HG02759 (cell line): ENCODE results near the gene CCL3.
"Not testable (repeated sequence)": the region's sequence is repeated elsewhere in the genome, so short reads cannot be mapped to it uniquely, and the experiment has no call there.

Source experiments
- ATAC-seq: cut with Tn5 transposase; IDR thresholded peaks from one replicate; pipeline ENCODE4 v1.9.1; 2021; ENCODE audit warnings: mild to moderate bottlenecking, moderate library complexity; ENCODE audit not compliant: unreplicated experiment

The CCL3 gene

DNA sequence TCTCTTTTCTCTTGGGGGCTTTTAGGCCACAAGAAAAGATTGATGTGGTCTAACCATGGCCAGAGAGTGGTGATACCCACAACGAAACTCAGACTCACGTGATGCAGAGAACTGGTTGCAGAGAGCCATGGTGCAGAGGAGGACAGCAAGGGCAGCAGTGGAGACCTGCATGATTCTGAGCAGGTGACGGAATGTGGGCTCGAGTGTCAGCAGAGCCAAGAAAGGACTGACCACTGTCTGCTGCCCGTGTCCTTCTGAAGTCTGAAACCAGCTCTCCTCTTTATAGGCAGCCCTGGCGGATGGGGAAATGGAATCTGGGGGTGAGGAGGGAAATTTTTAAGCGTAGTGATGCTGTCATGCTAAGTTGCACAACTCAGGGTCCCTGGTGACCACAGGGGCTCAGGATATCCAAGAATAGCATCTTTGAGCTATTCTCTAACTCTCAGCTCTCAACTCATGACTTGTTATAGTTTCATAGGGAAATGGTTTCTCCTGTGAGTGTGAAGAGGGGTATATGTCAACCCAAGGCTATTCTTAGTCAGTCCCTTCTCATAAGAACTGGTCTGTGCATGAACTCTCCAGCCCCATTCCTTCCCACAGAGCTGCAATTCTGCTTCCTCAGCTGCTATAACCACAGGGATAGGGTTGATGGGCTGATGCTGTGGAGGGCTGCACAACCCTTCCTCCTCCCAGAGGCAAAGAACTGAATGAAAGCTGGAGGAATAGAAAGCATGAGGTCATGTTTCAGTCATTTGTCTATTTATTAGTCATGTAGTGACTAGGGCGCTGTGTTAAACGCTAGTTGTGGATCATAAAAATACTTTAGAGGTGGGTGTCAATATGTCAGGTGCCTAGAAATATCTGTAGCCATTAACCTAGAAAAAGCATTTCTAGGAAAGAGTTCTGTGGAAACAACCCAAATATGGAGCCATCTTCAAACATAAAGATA lies at the start of gene CCL3:
Gene CCL3, minus strand, starts transcription at position 256 of the 949 bp plus-strand sequence. Its CDS starts 85 bp downstream, at position 171.
- peak; percentile 75 for ATAC-seq

DNA sequence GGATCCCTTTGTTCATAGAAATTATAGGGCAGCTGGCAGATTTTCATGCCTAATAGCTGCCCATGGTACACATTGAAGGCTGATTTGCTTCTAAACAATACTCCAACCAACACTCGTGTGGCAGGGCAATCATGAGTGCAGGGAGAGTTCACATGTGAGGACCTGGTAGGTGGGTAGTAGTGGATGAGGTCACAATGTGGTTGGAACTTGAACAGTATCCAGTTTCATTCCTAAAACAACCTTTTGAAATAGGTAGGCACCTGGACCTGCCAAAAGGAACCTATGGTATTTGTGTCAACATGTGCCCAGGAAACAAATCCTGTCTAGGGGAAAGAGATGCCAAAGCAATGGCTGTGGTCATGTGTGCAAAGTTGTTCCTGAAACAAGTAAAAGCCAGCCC lies 46.5 kb upstream of the CCL3 start:
- no peak for ATAC-seq

DNA sequence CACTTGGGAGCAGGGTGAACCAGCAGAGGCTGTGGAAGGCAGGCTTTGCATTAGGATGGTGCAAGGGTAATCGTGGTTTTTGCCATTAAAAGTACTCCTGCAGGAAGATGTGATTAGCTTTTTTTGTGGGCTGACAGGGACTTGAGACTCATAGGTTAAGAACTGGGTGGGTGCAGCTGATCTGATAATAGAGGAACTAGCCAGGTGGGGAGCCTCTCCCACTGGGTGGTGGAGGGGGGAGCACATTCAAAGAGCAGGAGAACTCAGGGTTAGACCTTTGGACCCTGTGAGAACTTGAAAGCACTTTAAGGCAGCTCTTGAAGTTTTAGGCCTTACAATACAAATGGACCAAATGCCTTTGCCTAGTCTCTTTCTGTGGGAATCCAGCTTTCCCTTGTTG lies 46.1 kb upstream of the CCL3 start:
- ATAC-seq: no peak

DNA sequence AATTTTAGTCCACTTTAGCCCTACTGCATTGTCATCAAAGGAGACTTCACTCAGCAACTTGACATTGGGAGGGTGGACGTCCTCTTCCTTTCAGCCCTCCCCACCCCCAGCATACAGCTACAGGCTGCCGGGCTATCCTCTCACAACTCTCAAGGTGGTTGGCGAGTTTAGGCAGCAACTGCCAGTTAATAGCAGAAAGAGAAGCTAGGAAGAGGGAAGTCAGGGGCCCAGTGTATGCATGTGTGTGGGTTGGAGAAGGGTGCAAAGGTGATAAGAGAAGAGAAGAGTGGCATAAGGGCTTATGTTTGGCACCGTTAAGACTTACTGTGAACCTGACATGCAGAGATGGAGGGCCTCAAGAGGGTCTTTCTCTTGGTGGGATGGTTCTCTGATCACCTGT lies 45.5 kb upstream of the CCL3 start:
- no peak for ATAC-seq

DNA sequence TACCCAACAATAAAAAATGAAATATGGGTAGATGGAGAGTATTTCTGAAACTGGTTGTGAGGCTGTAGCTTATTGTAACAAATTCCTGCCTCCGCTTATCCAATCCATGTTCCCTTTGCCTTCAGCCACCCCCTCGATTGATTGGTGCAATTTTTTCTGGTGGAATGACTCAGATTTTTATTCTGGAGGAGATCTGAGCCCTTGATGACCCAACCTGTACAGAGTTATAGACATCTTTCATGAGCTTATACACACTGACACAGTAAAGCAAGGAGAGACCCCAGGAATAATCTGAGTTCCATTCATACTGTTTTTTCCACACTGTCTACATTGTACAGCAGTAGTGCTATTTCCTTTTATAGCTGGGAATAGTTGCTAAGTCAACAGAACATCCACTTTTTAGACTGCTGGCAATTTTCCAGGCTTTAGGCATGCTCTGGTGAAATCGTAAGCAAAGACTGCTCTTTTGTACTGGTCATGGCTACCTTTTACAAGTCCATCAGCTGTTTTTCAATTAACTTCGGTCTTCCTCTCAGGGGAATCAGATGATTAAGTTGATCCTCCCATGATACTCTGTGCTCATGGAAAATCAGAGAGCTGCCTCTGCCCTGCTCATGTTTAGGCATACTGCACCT lies 43.8 kb upstream of the CCL3 start:
- no peak for ATAC-seq

DNA sequence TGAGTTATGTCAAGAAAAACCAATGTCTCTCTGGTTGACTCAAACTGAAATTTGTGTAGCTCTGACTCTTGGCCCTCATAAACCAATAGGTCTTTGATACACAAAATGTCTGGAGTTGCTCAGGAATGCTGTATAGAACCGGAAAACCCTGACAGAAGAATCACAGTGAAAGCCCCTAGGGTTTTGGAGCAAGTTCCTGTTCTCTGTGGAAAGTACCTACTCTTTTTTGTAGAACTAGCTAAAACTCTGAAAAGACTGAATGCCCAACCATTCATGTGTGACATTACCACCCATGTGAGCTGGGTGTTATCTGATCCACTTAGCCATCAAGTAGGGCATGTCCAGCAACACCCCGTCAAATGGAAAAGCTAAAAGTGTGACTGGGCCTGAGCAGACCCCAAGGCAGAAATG lies 42.5 kb upstream of the CCL3 start:
- ATAC-seq: peak; percentile 43

DNA sequence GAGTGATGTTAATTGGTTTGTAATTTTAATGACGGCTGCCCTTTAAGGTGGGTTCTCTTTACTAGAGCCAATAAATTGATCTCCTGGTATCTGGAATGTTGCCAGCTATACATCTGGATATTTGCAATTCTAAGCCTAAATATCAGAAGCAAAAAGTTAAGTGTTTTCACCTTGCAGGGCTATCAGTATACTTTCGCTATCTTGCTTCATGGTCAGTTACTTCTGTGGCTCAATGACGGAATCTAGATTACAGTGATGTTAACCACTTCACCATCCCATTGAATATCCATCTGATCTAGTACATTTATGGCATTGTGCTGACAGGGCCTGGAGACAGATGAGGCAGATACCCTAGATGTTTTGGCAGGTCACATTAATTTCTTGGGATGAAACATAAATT lies 42.0 kb upstream of the CCL3 start:
- no peak for ATAC-seq

DNA sequence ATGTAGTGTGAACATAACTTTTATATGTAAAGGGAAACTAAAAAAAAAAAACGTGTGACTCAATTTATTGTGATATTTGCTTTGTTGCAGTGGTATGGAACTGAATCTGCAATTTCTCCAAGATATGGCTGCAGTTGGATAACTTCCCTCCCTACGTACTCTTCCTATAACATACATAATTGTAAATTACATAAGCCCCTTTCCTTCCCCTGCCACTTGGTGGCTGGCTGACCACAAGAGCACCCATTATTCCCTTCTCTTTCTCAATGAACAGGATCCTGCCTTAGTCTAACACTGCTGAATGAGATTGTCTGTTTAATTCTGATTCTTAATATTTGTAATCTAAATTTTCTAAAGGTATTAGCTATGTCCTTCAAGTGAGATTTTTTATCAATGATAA lies 41.5 kb upstream of the CCL3 start:
- no peak for ATAC-seq

DNA sequence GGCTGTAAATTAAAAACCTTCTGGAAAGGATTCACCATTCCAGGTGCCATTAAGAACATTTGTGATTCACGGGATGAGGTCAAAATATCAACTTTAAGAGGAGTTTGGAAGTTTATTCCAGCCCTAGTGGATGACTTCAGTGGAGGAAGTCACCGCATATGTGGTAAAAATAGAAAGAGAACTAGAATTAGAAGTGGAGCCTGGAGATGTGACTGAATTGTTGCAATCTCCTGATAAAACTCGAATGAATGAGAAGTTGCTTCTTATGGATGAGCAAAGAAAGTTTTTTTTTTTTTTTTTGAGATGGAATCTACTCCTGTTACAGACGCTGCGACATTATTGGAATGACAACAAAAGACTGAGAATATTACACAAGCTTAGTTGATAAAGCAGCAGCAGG lies 40.4 kb upstream of the CCL3 start:
- ATAC-seq: no peak

DNA sequence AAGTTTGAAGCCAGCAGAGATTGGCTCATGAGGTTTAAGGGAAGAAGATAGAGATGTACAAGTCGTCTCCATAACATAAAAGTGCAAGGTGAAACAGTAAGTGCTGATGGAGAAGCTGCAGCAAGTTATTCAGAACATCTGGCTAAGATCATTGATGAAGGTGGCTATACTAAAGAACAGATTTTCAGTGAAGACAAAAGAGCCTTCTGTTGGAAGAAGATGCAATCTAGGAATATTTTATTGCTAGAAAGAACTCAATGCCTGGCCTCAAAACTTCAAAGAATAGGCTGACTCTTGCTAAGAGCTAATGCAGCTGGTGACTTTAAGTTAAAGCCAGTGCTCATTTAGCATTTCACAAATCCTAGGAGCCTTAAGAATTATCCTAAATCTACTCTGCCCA lies 39.7 kb upstream of the CCL3 start:
- no peak for ATAC-seq

DNA sequence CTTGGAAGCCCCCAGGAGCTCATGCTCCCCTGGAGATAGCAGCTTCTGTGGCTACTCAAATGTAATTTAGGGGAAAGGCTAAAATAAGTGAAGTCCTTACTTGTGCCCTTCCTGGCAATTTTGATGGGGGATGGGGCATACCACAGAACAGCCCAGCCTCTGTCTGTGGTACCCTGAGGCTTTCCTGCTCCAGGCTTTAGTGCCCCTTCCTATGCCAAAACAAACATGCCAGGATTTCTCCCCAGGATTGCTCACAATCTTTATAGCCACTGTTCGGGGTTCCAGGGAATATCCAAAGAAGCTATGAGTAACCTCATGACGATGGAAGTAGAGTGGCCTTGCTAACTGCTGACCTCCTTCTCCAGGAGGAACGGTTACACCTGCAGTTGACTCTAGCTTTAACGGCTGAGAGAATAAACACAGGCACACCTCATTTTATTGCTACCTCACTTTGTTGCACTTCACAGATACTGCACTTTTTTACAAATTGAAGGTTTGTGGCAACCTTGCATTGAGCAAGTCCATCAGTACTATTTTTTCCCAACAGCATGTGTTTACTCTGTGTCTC lies 38.6 kb upstream of the CCL3 start:
- ATAC-seq: no peak

DNA sequence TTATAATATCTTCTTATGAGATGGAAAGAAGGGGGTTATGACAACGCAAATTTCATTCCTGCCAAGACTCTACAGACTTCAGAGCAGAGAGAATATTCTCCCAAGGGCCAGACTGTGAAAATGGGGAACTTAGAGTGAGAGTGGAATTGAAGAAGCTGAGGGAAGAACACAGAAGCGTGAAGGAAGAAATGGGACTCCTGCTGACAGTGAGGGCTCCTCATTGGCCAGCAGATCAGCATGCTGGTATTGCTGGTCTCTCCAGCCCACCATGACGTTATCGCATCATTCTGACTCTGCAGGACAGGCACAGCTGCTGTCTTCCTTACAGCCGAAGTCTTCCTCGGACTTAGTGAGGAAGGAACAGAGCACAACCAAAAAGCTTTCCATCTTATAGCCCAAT lies 38.0 kb upstream of the CCL3 start:
- no peak for ATAC-seq

DNA sequence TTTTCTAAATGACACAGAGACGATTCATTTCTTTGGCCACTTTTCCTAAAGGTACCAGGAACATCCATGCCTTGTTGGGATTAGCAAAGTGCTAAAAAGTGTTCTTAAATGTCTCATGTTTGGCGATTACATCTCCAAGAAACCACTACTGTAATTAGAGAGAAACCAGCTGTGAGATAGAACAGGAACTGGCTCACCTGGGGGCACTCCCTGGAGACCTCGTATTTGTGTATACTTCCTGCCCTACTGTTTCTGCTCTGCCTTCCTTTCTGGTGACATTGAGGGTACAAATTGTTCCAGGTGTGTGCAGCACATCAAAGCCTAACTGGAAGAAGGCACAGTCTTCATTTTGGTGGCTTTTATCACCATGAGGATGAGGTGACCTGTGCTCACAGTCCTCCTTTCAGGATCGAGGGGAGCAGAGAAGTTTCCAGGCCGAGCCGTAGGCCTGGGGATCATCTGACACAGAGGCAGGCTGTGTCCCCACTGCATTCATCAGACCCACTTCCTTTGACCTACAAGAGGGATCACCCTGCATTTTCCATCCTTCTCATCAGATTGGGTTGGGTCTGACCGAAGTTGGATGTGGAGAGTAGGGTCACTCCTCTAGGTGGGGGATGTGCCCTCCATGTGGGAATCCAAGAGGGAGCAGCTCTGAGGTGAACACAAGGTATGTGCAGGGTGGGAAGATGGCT lies 37.4 kb upstream of the CCL3 start:
- ATAC-seq: peak; percentile 60

DNA sequence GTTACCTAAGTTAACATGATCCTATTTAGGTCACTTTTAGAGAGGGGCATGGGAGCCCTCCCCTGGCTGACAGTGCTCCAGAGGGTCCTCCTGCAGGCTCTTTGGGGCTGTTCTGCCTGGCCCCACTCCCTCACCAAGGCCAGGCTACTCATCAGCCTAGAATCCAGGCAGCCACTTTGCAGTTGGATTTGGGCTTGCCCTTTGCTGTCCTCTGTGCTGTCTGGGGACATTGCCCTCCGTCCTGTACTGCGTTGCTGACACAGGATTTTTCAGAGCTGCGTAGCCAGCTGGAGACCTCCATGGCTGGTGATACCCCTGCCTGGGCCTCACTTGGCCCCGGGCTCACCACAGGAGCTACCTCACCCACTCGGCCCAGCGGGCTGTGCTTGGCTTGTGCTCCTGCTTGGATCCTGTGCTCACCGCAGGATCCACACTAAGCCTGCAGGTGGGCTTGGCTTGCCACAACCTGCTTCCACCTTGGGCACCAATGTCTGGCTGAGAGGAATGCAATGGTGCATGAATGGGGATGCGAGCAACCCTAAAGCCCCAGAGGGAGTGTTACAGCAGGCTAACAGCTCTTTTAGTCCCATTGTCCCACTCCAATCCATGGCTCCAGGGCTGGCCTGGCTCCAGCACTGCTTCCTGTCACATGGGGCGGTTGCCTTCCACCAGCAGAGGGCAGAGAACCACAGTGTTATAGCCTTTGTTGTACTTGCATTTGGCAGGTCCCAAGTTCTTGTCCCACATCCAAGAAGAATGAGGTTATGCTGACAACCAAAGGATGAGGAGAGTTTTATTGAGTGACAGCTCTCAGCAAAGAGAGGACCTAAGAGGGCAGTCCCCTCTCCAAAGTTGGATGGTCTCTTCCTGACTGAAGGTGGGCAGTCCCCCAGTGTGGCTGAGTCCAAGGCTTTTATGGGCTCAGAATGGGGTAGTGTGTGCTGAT lies 35.2 kb upstream of the CCL3 start:
- no peak for ATAC-seq

DNA sequence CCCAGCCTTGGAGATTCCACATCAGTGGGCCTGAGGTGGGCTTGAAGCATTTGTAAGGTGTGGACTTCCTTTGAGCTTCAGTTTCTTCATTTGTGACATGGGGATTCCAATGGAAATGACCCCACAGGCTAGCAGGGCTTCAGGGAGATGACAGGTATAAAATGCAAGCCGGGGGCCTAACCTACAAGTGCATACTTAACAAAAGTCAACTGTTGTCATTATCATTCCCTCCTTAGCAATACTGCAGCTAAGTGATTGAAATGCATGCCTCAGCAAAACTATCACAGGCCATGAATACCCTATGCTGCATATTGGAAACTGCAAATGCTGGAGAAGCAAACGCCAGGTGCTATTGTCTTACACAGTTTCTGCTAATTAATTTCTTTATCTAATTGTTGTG lies 33.5 kb upstream of the CCL3 start:
- no peak for ATAC-seq

DNA sequence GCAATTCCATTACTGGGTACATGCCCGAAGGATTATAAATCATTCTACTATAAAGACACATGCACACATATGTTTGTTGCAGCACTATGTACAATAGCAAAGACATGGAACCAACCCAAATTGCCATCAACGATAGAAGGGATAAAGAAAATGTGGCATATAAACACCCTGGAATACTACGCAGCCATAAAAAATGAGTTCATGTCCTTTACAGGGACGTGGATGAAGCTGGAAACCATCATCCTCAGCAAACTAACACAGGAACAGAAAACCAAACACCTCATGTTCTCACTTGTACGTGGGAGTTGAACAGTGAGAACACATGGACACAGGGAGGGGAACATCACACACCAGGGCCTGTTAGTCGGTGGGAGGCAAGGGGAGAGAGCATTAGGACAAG lies 31.2 kb upstream of the CCL3 start:
- ATAC-seq: not testable (repeated sequence)

DNA sequence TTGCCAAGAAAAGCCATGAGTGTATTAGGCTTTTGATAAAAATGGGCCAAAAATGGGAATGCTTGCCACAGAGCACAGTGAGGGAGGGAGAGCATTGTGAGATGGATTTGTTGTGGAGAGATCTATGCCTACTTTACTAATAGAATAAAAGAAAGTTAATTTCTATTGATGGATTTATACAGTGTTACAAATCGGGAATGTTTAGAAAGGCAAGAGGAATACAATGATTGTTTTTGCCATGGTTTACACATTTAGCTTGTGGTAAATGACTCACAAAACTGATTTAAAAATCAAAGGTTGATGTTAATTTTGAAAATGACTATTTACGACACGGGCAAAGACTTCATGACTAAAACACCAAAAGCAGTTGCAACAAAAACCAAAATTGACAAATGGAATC lies 30.3 kb upstream of the CCL3 start:
- ATAC-seq: no peak

DNA sequence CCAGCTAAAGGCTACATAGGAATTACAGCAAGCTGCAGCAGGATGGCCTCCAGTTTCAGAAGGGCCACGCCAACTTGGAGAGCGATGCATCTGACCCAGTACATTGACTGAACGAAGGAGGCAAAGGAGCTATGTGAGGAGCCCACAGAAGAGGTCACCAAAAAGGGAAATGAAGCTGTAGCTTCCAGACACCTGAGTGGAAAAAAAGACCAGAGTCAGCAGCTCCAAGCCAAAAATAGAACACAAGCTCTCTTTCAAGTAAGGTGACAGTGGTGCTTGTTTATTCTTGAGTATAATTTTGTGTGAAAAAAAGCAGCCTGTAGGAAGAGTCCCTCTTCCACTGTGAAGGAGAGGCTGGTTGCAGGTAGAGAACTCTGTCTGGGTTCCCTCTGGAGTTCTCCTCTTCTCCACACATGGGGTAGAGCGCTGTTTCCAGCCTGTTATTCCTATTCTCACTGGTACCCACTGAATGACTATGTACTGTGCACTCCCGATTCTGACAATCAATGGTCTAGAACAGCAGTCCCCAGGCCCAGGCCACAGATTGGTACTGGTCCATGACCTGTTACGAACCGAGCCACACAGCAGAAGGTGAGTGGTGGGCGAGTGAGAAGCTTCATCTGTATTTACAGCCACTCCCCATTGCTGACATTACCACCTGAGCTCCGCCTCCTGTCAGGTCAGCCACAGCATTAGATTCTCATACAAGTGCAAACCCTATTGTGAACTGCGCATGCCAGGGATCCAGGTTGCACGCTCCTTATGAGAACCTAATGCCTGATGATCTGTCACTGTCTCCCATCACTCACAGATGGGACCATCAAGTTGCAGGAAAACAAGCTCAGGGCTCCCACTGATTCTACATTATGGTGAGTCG lies 28.8 kb upstream of the CCL3 start:
- ATAC-seq: no peak
